Ovary (tissue), 9 donors: Measurements from ENCODE around the gene SWSAP1. TPM values are rescaled to one million over a fixed set of nuclear protein-coding genes. Genes with fewer than 3 reads are reported as not detected.

Source experiments
- DNase-seq, 5 donors: peaks; one replicate each; pipeline ENCODE4 v3.0.0-alpha.2; 2019 to 2020
- H3K27ac ChIP-seq, 2 donors: fragments of 200-600 bp; one replicate each; pipeline versions ENCODE4 v1.5.1 to v1.8.0; 2019 to 2022
- H3K27me3 ChIP-seq: fragments of 200-600 bp; one replicate; pipeline ENCODE4 v1.8.0; 2022
- H3K36me3 ChIP-seq: fragments of 200-600 bp; sonication (generic); one replicate; pipeline ENCODE4 v1.5.1; 2019
- H3K4me1 ChIP-seq: one replicate; pipeline ENCODE4 v1.8.1; 2013; ENCODE audit warnings: mild to moderate bottlenecking, moderate library complexity; ENCODE audit not compliant: insufficient read depth
- H3K4me3 ChIP-seq: fragments of 200-600 bp; sonication (generic); one replicate; pipeline ENCODE4 v1.5.1; 2017
- H3K9me3 ChIP-seq, 2 donors: fragments of 200-600 bp in 1 of 2; sonication (generic) in 1 of 2; one replicate each; pipeline versions ENCODE4 v1.5.1 to v1.8.1; 2013 to 2019; ENCODE audit warnings: mild to moderate bottlenecking in 1 of 2, moderate library complexity in 1 of 2
- EP300 ChIP-seq: sonication (generic); formaldehyde crosslinking; IDR thresholded peaks from one replicate; pipeline ENCODE4 v1.6.1; 2017; ENCODE audit warnings: antibody characterized with exemption
- POLR2A ChIP-seq: fragments of 450-650 bp; IDR thresholded peaks from one replicate; pipeline ENCODE4 v1.6.1; 2017; ENCODE audit warnings: antibody characterized with exemption, mild to moderate bottlenecking, moderate library complexity
- WGBS, 3 donors: extraction: QIAGEN DNeasy Blood & Tissue Kit in 1 of 3; methylation state at CpG; one replicate each; pipeline versions ENCODE4 v1.1.5 to v1.1.7; 2013 to 2017; 5-methylcytosine and 5-hydroxymethylcytosine counted together
- intact Hi-C, 4 donors: fragments of 100-400 bp; cut with DNase I; formaldehyde crosslinking; loops; one replicate each; pipeline versions ENCODE4 v1.11.0 to v1.15.1; 2022 to 2023
- polyA plus RNA-seq, 2 donors: library from polyadenylated mRNA; stranded (reverse); fragments of 200-250 nt in 1 of 2; fragments of 350-450 nt in 1 of 2; fragmentation: Illumina TruSeq in 1 of 2; extraction: RNeasy Lipid Tissue Mini Kit (QIAGEN cat#74804) in 1 of 2; gene quantifications; one replicate each; pipeline ENCODE4 v1.2.3, GENCODE V29; 2013 to 2014
- total RNA-seq, 7 donors: library from RNA; depleted of rRNA in 2 of 7; stranded (reverse); fragments of >200 nt in 2 of 7; fragmentation: NEBNext Ultra II Directional in 3 of 7; extraction: Animal tissue kit (Norgen Biotek cat#: 25700) in 3 of 7; gene quantifications; one replicate each; pipeline versions ENCODE4 v1.1.0 to v1.2.4, GENCODE V29; 2016 to 2023
- TF ChIP-seq, protein P1 (sequence below), 3 donors: fragments of 450-650 bp in 2 of 3; fragments of 200-600 bp in 1 of 3; IDR thresholded peaks; one replicate each; pipeline versions ENCODE4 v1.5.1 to v1.8.0; 2016 to 2022; ENCODE audit warnings: antibody characterized with exemption in 3 of 3, mild to moderate bottlenecking in 1 of 3
- donor health status: DM: no; HTN: no; CAD: no; lungs with moderate emphysema.
- donor health status: DM: no; HTN: no; CAD: no.
- donor health status: Bipolar disorder and iron deficiency.
- donor health status: DM: yes; HTN: yes; CAD: no.
- donor health status: DM: no; HTN: no; CAD: no.
- donor health status: DM: yes; HTN: yes; CAD: no.

Gene SWSAP1
- total and polyA plus RNA-seq, 9 donors, result 0.60 to 3.3 (median 2.4) TPM

DNA sequence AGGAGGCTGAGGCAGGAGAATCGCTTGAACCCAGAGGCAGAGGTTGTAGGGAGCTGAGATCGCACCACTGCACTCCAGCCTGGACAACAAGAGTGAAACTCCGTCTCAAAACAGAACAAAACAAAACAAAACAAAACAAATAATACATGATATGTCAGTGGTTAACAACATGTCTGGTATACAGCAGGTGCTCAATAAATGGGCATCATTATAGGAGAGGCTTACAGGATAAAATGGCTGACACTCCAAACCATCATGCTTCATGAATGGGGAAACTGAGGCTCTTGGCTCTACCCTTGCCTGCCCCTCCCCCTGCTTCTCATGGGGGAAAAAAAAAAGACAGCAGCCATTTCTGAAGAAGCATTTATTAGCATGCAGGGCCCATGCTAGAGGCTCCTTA is 32.0 kb upstream of the SWSAP1 start:
- intact Hi-C loops, result loop anchor here in 1 of 4 donors (1.0 kb wide), 1 partner anchor 38 kb away; no protein-coding TSS in a partner anchor
- DNase-seq, result no peak
- Histone ChIP-seq H3K9me3 (no peaks in the 10 kb centered on the region), H3K4me1 (peaks cover 14% of the 10 kb centered on the region), H3K27ac (no peak overlapping the region), H3K36me3 (no peaks in the 10 kb centered on the region), H3K27me3 (no peaks in the 10 kb centered on the region), H3K4me3 (no peak overlapping the region)
- WGBS, 3 donors, result 76 to 88% (median 85%) methylated on average over 3 of the region's 3 CpGs
- TF ChIP-seq POLR2A (no peak), EP300 (no peak)
- TF ChIP-seq, protein P1, sequence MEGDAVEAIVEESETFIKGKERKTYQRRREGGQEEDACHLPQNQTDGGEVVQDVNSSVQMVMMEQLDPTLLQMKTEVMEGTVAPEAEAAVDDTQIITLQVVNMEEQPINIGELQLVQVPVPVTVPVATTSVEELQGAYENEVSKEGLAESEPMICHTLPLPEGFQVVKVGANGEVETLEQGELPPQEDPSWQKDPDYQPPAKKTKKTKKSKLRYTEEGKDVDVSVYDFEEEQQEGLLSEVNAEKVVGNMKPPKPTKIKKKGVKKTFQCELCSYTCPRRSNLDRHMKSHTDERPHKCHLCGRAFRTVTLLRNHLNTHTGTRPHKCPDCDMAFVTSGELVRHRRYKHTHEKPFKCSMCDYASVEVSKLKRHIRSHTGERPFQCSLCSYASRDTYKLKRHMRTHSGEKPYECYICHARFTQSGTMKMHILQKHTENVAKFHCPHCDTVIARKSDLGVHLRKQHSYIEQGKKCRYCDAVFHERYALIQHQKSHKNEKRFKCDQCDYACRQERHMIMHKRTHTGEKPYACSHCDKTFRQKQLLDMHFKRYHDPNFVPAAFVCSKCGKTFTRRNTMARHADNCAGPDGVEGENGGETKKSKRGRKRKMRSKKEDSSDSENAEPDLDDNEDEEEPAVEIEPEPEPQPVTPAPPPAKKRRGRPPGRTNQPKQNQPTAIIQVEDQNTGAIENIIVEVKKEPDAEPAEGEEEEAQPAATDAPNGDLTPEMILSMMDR (IDR thresholded peaks at IDR 0.05), result no peak

DNA sequence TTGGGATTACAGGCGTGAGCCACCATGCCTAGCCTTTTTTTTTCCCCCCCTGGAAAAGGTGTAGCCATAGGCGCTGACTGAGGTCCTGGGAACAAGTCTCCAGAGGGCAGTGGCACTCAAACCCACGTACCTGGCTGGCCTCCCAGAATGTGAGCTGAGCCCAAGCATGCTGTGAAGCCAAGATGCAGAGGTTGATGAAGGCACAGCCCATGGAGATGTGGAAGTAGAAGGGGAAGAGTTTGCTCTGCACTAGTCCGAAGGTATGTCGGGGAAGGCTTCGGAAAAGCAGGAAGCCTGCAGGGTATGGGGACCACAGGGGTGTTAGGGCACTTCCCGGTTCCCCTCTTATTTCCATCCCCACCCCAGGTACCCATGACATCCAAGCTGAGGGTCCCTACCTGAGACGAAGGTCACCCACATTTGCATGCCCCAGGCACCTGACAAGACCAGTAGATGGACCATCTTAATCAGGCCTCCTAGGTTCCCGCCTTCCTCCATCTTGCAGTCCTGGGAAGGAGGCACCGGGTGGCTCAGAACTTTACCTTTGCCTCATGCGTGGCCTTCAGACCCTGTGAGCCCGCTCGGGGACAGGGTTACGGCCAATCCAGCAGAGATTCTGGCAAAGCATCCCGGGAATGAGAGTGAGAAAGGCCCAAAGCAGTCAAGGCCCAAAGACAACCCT is 29.2 kb upstream of the SWSAP1 start:
- no peaks in the 10 kb centered on the region for H3K36me3 ChIP-seq
- 30 to 40% (median 37%) methylated on average over 15 of the region's 15 CpGs for WGBS, 3 donors
- intact Hi-C loops, result no loop called here
- TF ChIP-seq, protein P1 (IDR thresholded peaks at IDR 0.05), result no peak
- no peak for TF ChIP-seq EP300
- TF ChIP-seq POLR2A, result no peak
- H3K27ac ChIP-seq, result no peak overlapping the region
- H3K4me1 ChIP-seq, result peaks cover 10% of the 10 kb centered on the region
- H3K4me3 ChIP-seq, result peak overlapping the region; percentile 65
- H3K27me3 ChIP-seq, result no peaks in the 10 kb centered on the region
- H3K9me3 ChIP-seq, result no peaks in the 10 kb centered on the region
- DNase-seq, result no peak

DNA sequence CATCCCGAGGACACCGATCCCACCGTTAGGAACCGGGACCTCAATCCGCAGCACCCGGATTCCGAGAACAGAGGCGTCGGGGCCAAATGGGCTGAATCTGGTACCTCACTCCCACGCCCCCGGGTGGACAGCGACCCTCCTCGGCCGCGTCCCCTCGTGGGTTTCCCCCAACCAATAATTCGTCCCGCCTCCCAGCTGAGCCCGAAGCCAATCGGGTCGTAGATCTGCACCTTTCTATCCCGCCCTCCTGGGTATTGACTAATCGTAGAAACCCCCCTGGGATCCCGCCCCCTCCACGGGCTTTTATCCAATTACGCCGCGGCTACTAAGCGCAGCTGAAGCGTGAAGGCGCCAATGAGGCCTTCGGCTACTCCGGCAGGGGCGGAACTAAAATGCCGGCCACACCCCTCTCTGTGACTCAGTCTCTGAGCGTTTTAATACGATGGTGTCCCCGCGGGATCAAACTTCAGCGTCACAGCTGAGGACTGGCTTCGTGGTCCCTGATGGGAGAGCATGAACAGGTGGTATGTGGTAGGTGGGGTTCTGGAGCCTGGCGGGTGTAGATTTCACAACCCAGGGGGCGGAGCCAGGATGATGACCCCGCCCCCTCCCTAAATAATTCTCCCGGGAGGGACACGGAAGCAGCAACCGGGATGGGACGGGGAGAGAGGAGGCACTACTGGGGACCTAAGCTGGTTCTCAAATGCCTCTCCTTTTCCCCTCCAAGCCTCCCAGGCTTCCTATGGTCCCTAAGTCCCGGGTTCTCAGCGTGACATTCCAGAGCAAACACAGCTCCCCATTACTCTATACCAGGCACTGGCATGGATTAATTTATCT is 28.1 kb upstream of the SWSAP1 start, which contains the start of the genes CCDC159 and TMEM205:
Gene CCDC159, plus strand, starts transcription at position 416 of the 837 bp plus-strand sequence. Its CDS starts 88 bp downstream, at position 504.
Gene TMEM205, minus strand, starts transcription at position 165 of the 837 bp plus-strand sequence. CDS start 649 bp downstream, outside the sequence.
- H3K27me3 ChIP-seq, result no peaks in the 10 kb centered on the region
- peaks cover 10% of the 10 kb centered on the region for H3K4me1 ChIP-seq
- intact Hi-C loops, result no loop called here
- H3K36me3 ChIP-seq, result no peaks in the 10 kb centered on the region
- TF ChIP-seq, protein P1 (IDR thresholded peaks at IDR 0.05), result peak in 1 of 3 donors; percentile 14
- peak; percentile 51 for TF ChIP-seq EP300
- peak; percentile 90 for TF ChIP-seq POLR2A
- peak; percentile 99 to 100 (median 99) for DNase-seq
- H3K4me3 ChIP-seq, result peak within 1 kb of the TSS; percentile 65
- 0% methylated on average over 48 to 50 of the region's 50 CpGs for WGBS, 3 donors
- peak within 1 kb of the TSS; percentile 2 to 81 for H3K27ac ChIP-seq
- no peaks in the 10 kb centered on the region for H3K9me3 ChIP-seq

DNA sequence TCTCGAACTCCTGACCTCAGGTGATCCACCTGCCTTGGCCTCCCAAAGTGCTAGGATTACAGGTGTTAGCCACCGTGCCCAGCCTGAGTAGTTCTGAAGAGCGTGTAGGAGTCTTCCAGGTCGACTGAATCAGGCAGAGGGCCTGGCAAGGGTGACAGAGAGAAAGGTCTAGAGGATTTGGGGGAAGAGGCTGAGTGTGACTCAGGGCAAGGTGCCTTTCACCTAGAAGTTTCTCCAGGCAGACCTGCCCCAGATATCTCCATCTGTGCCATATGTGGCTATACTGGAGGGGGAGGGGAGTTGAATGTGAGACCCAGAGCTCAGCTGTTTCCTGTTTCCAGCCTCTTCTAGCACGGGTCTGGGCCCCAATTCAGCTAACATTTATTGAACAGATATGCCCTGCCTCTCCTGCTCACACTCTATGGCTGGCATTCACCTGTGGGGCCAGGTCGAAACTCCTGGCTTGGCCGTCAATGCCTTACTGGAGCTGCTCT is 26.9 kb upstream of the SWSAP1 start:
- intact Hi-C loops, result no loop called here

More for the DNA sequence above, 26.9 kb upstream of the SWSAP1 start:
- Histone ChIP-seq H3K4me3 (no peak overlapping the region), H3K4me1 (peaks cover 10% of the 10 kb centered on the region), H3K27me3 (no peaks in the 10 kb centered on the region), H3K36me3 (no peaks in the 10 kb centered on the region), H3K27ac (no peak overlapping the region), H3K9me3 (no peaks in the 10 kb centered on the region)
- WGBS, 3 donors, result 67 to 73% (median 72%) methylated on average over 7 of the region's 7 CpGs
- TF ChIP-seq, protein P1 (IDR thresholded peaks at IDR 0.05), result no peak
- TF ChIP-seq POLR2A (no peak), EP300 (no peak)
- no peak for DNase-seq
